IPS-11a (cell line): Measurements from ENCODE around the gene HNMT.
"Not testable (repeated sequence)": the region's sequence is repeated elsewhere in the genome, so short reads cannot be mapped to it uniquely, and the experiment has no call there.

Source experiments
- H3K4me3 ChIP-seq: one replicate; pipeline ENCODE4 v1.5.1; 2013; ENCODE audit warnings: low read depth, low read length, control low read depth

The HNMT gene

DNA sequence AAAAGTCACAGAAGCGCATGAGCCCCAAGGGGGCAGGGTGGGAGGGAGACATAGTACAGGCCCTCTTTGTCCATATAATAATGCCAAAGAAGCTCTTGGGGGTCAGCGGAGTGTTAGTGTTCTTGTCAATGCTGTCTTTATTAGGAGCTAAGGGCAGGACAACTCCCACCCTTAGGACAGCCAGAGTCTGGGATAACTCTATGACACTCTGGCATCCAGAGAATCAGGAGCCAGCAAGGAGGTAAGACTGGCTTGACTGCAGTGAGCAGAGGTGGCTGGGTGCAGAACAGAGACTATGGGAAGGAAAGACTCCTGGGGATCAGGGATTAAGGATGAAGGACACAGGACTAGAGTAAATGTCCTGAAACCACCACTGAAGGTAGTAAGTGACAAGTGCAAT lies 19.0 kb upstream of the HNMT start:
- no peak overlapping the region for H3K4me3 ChIP-seq

DNA sequence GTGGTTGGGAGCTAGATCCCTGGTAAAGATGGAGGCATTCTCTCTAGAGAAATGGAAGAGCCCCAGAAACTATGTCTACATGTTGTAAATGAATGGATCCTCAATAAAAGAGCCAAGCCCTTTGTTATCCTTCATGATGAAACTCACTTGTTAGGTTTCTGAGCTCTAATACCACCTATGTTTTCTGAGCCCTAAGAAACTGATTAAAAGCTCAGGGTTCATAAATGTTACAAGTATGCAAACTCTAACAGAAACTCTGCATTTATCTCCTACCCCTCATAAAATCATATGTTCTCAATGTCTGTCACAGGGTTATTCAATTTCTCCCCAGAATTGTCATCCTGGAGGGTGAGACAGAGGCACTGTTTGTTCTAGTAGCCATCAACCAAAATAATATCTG lies 18.0 kb upstream of the HNMT start:
- no peak overlapping the region for H3K4me3 ChIP-seq

DNA sequence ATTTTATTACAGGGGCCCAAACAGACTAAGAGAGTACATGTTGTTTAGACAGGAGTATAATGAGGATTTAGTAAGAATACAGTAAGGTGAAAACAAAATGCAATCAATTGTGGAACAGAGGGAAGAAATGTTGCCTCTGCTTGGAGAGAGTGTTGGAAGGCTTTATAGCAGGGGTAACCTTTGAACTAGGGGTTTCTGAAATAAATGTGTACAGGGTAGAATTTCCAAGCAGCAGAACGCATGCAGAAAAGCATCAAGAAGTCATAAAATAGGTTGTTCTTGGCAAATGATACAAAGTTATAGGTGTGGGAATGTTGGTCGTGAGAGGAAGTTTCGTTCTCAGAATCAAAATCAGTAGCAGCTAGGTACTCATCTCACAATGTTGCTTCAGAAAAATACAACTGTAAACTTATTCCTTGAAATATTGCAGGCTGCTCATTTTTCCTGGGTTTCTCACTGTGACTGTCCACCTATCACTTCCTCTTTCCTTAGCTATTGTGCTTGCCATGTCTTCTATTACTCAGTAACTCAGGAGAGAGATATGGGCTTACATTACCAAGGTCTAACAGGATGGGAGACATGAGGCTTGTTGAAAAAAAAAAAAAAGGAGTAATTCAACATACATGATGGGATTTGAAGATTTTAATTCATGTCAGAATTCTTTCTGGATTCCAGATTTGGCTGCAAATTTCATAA lies 17.1 kb upstream of the HNMT start:
- H3K4me3 ChIP-seq = no peak overlapping the region

DNA sequence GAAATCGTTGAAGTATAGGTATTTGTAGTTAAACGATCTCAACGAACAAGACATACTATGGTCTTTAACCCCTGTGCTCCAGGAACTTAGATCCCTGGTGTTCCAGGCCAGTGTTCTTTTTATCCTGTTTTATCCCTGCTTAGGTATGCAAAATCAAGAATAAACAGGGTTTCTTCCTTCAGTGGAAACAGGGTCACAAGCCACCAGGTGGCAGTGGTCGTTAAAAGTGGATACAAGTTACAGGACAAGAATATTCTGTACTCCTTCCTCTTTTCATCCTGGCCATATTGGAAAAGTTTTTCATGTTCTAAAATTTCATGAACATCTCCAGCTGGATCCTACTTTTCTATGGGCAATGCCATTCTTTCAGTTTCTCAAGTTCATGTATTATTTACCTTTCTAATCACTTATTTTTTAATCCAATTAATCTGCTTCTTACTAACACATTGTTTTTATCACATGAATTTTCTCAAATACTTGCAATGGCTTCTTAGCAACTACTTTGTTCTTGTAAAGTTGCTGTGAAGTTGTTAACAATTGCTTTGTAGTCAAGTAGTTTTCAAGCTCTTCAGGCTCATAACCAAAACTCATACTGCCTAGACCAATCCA lies 16.4 kb upstream of the HNMT start:
- no peak overlapping the region for H3K4me3 ChIP-seq

DNA sequence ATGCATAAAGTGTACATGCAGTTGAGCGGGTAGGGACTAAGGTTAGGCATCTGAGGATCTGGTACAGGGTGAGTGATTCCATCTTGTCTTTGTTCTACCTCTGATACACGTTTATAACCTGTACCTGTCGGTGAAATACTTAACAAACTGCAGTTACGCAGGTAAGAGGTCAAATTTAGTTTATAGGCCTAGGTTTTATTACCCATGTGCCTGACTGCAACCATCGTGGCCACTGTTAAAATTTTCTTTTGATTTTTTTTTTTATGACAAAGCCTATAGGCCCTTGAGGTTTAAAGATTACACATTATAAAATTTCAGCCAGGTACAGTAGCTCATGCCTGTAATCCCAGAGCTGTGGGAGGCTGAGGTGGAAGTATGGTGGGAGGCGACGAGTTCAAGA lies 15.4 kb upstream of the HNMT start:
- no peak overlapping the region for H3K4me3 ChIP-seq

DNA sequence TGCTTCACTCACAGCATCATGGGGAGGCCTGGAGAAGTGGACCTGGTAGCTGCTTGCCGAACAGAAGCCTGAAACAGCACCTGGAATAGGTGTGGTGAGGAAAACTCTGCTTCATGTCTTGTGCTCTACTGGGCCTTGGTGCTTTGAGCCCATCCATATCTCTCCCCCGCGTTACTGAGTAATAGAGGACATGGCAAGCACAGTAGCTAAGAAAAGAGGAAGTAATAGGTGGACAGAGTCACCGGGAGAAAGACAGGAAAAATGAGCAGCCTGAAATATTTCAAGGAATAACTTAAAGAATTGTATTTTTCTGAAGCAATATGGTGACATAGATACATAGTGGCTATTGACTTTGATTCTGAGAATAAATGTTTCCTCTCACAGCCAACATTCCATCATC lies 14.0 kb upstream of the HNMT start:
- H3K4me3 ChIP-seq = no peak overlapping the region

DNA sequence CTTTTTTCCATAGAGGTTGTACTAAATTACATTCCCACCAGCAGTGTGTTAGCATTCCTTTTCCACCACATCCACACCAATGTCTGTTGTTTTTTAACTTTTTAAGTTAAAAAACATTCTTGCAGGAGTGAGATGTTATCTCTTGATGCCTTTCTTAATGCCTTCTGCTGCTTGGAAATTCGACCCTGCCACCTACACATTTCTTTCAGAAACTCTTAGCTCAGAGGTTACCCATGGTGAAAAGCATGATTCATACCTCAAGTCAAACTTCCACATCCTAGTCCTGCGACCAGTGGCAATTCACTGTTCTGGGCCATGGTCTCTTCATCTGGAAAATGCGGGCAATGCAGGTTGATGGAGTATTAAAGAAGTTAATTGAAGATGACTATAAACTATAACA lies 12.7 kb upstream of the HNMT start:
- H3K4me3 ChIP-seq = no peak overlapping the region

DNA sequence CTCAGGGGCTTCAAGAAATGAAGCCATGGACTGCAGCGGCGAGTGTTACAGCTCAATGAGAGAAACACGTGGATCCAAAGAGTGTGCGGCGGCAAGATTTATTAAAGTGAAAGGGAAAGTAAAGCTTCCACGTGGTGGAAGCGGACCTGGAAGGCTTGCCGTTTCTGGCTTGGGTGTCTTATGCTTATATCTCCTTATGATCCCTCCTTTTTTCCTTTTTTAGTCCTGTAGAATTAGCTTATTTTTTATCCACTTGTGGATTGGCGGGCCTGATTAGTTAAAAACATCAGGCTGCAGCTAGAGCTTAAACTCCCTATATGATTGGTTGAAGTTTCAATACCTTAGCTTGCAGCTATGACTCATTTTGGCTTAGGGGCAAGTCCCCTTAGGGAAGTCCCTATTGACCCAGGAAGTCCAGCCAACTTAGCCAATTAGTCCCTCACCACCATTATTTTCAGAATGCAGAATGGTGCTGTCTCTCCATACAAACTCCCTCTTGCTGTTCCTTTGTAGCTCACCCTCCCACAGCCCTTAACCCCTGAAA lies 11.6 kb upstream of the HNMT start:
- no peak overlapping the region for H3K4me3 ChIP-seq

DNA sequence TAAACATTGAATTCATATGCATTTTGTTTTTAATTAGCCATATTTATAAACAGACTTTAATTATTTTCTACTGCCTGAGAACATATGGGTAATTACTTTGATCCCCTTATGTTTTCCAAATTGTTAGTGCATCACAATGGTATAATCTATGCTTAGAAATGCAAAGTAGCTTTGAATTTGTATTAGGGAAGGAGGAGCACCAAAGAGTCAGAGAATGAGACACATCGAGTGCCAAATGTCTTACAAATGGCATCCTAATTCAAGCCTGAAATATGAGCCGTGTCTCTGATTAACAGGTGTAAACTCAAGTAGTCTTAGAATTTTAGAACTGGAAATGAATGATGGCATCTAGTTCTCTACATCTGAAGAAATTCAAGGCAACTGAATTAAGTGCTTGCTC lies 8.7 kb upstream of the HNMT start:
- H3K4me3 ChIP-seq = no peak overlapping the region

DNA sequence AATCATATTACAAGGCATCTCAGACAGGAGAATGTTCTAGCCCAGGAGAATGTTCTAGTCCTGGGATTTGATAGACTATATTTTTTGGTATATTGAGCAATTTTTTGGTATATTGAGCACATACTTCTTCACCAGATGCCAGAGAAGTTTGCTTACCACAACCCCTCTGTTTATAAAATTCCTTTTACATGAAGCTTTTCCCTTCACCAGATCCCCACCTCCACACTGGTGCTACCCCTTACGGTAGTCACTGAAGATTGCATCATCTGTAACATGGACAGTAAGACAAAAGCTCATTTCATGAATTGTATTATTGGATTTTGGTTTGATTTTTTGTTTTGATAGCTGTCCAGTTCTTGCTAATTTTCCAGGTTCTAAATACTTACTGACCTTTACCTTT lies 7.2 kb upstream of the HNMT start:
- H3K4me3 ChIP-seq = no peak overlapping the region

DNA sequence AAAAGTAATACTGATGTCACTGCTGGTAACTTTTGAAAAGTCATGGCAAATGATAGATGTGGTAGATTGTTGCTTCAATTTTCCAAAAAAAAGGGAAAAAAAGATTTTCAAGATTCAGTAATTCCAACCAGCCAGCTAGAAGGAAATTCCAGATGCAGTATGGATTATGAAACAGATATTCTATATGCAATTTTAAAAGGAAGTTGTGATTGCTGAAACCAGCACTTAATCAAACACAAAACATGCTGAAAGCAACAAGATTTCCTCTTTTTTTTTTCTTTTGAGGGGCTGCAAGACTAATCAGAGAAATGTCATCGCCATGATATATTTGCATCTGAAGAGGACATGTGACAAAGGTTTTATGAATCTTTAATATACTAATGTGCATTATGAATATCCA lies 5.1 kb upstream of the HNMT start:
- H3K4me3 ChIP-seq = no peak overlapping the region

DNA sequence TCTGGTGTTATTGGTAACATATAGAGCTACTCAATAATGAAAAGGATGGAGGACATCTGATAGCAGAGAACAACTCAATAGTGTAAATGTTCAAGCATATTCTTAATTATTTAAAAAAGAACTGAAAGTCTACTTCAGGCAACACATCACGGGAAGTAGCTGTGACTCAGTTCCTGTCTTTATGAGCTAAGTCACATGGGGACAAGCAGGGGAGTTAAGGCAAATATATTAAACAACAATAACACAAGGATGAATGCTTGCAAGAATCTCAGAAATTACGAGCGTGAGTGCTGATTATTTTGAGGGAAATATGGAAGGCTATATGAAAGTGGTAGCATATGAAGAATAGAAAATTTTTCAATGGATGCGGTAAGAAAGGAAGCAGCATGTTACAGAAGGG lies 4.0 kb upstream of the HNMT start:
- H3K4me3 ChIP-seq = no peak overlapping the region

DNA sequence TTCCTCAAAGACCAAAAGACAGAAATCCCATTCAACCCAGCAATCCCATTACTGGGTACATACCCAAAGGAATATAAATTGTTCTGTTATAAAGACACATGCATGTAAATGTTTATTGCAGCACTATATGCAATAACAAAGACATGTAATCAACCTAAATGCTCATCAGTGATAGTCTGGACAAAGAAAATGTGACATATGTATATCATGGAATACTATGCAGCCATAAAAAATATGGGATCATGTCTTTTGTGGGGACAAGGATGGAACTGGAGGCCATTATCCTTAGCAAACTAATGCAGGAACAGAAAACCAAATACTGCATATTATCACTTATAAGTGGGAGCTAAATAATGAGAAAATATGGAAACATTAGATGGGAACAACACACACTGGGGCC lies 2.7 kb upstream of the HNMT start:
- H3K4me3 ChIP-seq = no peak overlapping the region

DNA sequence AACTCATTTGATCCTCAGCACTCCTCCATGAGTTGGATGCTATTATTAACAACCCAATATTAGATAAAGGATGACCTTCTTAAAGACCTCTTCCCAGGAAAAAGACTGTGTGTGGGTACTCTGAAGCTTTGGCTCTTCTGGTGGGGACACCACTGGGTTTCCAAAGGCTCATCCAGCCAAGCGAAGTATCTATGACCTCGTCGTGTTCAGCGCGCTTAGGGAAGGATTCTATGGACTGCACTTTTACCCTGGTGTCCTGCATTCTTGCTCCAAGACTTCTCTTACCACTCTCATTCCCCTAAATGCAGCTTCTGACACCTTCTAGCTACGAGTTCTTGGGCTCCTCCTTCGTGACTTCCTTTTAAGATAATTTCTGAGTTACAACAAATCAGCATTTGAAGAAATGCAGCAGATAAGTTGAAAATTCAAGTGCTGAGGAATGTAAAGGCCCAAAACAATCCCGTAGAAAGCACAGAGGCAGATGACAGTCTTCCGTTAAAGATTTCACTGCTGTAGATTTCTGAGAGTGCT lies 673 bp upstream of the HNMT start:
- no peak overlapping the region for H3K4me3 ChIP-seq

DNA sequence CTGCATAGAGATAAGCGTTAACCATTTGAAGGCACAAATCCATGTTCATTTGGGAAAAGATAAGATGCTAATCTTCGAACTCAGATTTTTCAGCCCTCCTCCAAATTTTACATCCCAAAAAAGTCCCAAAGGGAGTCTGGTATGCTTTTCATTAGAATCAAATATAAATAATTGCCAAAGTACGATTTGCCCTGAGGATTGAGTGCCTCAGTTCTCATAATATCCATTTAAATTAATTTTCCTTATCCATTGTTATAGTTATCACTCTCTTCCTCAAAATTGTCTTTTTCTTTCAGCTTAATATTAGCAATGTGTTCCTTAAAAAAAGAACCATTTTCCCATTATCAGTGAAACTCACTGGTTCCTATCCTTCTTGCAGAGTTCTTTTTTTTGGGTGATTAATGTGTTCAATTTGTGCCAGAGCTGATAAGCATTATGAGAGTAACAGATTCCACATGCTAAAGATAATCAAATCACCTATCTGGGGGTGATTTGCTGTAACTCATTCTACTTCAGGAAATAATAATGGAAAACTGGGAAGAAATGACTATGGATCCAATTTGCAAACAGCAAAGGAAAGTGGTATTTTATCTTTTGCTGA lies 686 bp downstream of the HNMT start:
- H3K4me3 ChIP-seq = peak overlapping the region; percentile 43

DNA sequence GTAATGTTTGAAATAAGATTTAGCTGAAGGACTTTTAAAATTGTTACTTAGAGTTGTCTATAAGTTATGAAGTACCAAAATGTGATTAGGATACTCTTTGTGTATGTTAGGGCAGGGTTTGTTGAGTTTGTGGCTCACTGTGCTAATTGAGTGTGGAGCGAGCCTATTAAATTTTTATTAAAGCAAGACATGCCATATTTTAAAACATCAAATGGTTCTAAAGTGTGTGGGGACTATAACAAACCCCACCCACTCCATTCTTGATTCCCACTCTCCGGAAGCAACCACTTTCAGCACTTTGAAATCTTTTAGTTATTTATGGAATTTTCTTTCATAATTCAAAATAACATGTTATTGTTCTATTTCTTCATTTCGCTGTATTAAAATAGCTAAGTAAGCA lies 1.8 kb downstream of the HNMT start:
- no peak overlapping the region for H3K4me3 ChIP-seq

DNA sequence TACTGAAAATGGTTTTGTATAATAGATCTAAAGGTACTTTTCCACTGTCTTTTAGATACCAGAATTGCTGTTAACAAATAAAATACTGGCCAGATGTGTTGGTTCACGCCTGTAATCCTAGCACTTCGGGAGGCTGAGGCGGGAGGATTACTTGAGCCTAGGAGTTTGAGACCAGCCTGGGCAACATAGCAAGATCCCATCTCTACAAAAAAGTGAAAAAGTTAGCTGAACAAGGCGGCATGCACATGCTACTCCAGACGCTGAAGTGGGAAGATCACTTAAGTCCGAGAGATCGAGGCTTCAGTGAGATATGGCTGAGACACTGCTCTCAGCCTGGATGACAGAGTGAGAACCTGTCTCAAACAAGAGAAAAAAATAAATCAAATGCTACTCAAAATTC lies 2.8 kb downstream of the HNMT start:
- H3K4me3 ChIP-seq = no peak overlapping the region

DNA sequence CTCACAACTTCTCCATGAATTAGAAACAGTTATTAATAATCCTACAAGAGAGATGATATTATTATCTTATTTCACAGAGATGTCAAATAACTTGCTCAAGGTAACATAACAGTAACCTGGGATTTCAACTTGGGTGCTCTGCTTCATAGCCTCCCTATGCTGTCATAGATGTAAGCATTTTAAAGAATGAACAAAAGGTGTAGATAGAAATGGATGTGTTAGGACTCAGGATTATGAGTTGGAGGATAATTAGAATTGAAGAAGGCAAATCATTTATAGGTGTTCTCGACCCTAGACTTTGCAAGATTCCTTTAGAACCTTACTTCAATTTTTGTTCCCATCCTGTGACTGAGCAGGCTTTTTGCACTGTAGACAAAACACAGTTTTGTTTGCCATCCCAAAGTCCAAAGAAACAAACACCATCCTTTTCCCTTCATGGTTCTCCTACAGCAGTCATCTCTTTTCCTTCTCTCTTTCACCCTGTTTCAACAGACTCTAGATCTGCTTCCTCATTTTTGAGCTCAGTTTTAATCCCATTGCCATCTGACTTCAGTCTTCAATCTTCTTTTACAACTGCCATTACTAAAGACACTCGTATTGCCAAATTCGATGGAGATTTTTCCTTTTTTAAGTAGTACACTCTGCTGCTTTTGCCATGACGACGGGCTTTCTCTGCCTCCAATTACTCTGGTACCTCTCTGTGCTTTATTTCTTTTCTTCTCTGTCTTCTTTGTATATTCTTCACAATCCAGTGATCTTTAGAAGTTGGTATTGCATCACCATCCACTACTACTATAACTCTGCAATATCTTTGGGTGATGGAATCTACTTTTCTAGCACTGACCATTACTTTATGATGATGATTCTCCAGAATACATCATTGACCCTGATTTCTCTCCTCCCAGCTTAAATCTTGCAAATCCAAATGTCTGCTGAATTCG lies 4.5 kb downstream of the HNMT start:
- H3K4me3 ChIP-seq = no peak overlapping the region

DNA sequence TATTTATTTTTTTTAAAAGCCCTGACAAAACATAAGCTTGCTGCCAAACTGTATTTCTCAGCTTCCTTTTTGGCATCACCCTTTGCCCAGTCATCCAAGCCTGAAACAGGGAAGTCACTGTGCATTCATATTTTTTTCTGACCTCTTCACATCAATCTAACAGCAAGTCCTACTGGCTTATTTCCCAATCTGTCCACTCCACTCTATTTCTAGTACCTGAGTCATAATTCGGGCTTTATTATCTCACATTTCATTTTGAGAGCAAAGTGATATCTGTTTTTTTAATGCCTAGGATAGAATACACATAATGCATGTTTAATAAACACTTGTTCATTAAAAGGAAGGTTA lies 5.1 kb downstream of the HNMT start:
- H3K4me3 ChIP-seq = no peak overlapping the region

DNA sequence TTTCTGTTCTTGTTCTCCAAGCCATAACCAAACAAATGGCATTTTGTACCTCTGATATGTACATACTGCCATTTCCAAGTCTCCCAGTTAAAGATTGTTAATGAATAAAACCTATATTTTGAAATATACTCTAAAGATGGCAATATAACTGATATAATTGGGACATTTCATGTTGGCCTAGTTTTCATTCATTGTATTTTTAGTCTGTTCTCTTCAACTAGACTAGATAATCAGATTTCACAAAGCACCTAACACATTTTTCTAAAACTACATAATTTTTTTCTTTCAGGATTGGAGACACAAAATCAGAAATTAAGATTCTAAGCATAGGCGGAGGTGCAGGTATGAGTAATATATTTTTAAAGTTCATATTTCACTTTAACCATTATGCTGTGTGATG lies 5.6 kb downstream of the HNMT start:
- no peak overlapping the region for H3K4me3 ChIP-seq

DNA sequence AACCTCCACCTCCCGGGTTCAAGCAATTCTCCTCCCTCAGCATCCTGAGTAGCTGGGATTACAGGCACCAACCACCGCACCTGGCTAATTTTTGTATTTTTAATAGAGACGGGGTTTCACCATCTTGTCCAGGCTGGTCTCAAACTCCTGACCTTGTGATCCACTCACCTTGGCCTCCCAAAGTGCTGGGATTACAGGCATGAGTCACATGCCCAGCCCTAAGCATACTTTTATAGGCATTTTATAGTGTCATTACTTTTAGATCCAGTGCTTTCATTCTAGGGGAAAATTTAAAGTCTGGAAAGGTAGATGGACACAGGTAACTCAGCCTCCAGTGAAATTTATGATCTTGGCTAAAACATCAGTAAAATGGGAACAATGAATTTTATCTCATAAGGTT lies 7.0 kb downstream of the HNMT start:
- not testable (repeated sequence) for H3K4me3 ChIP-seq
